A673 (cell line): ENCODE measurements around the gene OR5AU1. TPM values are rescaled to one million over a fixed set of nuclear protein-coding genes. Genes with fewer than 3 reads are reported as not detected.

Source experiments
- BruUV-seq: library from RNA; stranded (reverse); fragments of 400-500 nt; replicated peaks from 2 replicates; lab custom pipeline; 2021; lab: Mats Ljungman, UMichigan
- CTCF ChIA-PET: fragments of 300-600 bp; sonication (Branson Sonifier 250); formaldehyde crosslinking; loops from one replicate; lab custom pipeline; 2022; ENCODE audit warnings: antibody characterized with exemption; lab: Charles Lee
- POLR2A ChIA-PET: fragments of 300-600 bp; sonication (Branson Sonifier 250); formaldehyde crosslinking; loops from one replicate; lab custom pipeline; 2022; ENCODE audit warnings: antibody characterized with exemption; ENCODE audit not compliant: low non-redundant PET; lab: Charles Lee
- DNase-seq: peaks from one replicate; pipeline ENCODE4 v3.0.0-alpha.2; 2015; ENCODE audit warnings: low spot score
- H3K27ac ChIP-seq: fragments of 200-600 bp; sonication (generic); 2 replicates; pipeline ENCODE4 v1.5.1; 2016; ENCODE audit warnings: mixed run types, low read depth, mild to moderate bottlenecking, mixed read lengths, antibody characterized with exemption, low read length; ENCODE audit not compliant: poor library complexity, severe bottlenecking
- H3K27me3 ChIP-seq: fragments of 200-600 bp; sonication (generic); replicated peaks from 2 replicates; pipeline ENCODE4 v1.6.1; 2017; ENCODE audit warnings: mixed run types, low read depth, mild to moderate bottlenecking, mixed read lengths, antibody characterized with exemption, low read length; ENCODE audit not compliant: insufficient read depth, poor library complexity
- H3K36me3 ChIP-seq: fragments of 200-600 bp; sonication (generic); 2 replicates; pipeline ENCODE4 v1.6.1; 2016; ENCODE audit warnings: mixed run types, mild to moderate bottlenecking, mixed read lengths, antibody characterized with exemption, low read length; ENCODE audit not compliant: insufficient read depth, poor library complexity, severe bottlenecking
- H3K4me1 ChIP-seq: fragments of 200-600 bp; sonication (generic); 2 replicates; pipeline ENCODE4 v1.6.1; 2017; ENCODE audit warnings: mixed run types, mild to moderate bottlenecking, mixed read lengths, antibody characterized with exemption, low read length; ENCODE audit not compliant: insufficient read depth, poor library complexity, severe bottlenecking
- H3K4me3 ChIP-seq: fragments of 200-600 bp; sonication (generic); 2 replicates; pipeline ENCODE4 v1.5.1; 2016; ENCODE audit warnings: low read depth, mixed run types, mild to moderate bottlenecking, mixed read lengths, low read length; ENCODE audit not compliant: poor library complexity, severe bottlenecking
- H3K9me3 ChIP-seq: fragments of 200-600 bp; sonication (generic); 2 replicates; pipeline ENCODE4 v1.6.1; 2016; ENCODE audit warnings: mixed run types, low read depth, mild to moderate bottlenecking, mixed read lengths, antibody characterized with exemption, low read length; ENCODE audit not compliant: poor library complexity, severe bottlenecking
- EZH2 ChIP-seq: fragments of 200-600 bp; sonication (generic); IDR thresholded peaks from 2 replicates; pipeline ENCODE4 v1.6.1; 2017; ENCODE audit warnings: borderline replicate concordance, low read depth, mild to moderate bottlenecking, mixed read lengths, antibody characterized with exemption, low read length; ENCODE audit not compliant: poor library complexity, severe bottlenecking
- intact Hi-C: fragments of 100-400 bp; cut with micrococcal nuclease; formaldehyde crosslinking; loops from one replicate; pipeline ENCODE4 v1.10.0; 2022; ENCODE audit not compliant: unreplicated experiment
- total RNA-seq: library from RNA; stranded (reverse); gene quantifications from 2 replicates; pipeline ENCODE4 v1.2.3, GENCODE V29; 2021
- TF ChIP-seq, protein P1 (sequence below): fragments of 300-800, 200-600 bp; sonication (generic); conservative IDR thresholded peaks from 2 replicates; pipeline ENCODE4 v1.5.1; 2017; ENCODE audit warnings: low read depth, mild to moderate bottlenecking, antibody characterized with exemption, low read length, moderate library complexity, mixed read lengths

The OR5AU1 gene
- total RNA-seq, 1 experiment from 2014 or later, result not detected

DNA sequence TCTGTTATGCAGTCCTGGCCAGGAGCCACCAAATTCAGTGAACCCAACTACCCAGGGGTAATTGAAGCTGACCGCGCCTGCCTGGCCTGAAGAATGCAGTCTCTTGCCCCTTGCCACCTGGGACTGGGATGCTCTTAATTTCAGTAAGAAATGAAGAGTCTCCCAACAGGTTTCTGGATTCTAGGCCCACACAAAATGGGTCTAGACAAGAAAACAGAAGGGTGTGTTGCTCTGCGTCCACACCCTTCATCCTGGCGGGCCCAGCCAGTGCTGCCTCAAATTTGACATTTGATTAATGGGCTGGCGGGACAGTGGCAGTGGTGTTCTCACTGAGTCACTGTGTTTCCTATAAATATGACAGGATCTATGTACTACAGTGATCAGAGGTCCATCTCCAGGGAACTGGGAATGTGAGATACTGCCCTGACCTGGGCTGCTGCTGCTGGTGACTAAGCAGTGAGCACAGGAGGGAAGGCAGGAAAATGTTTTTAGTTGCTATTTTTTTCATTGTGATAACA is 48.5 kb downstream of the OR5AU1 start:
- H3K4me1 ChIP-seq, result peaks cover 25% of the 10 kb centered on the region
- no peak for DNase-seq
- H3K27me3 ChIP-seq, result no peaks in the 10 kb centered on the region
- H3K36me3 ChIP-seq, result no peaks in the 10 kb centered on the region
- ChIA-PET POLR2A (no interaction called here), CTCF (no interaction called here)
- TF ChIP-seq, protein P1, sequence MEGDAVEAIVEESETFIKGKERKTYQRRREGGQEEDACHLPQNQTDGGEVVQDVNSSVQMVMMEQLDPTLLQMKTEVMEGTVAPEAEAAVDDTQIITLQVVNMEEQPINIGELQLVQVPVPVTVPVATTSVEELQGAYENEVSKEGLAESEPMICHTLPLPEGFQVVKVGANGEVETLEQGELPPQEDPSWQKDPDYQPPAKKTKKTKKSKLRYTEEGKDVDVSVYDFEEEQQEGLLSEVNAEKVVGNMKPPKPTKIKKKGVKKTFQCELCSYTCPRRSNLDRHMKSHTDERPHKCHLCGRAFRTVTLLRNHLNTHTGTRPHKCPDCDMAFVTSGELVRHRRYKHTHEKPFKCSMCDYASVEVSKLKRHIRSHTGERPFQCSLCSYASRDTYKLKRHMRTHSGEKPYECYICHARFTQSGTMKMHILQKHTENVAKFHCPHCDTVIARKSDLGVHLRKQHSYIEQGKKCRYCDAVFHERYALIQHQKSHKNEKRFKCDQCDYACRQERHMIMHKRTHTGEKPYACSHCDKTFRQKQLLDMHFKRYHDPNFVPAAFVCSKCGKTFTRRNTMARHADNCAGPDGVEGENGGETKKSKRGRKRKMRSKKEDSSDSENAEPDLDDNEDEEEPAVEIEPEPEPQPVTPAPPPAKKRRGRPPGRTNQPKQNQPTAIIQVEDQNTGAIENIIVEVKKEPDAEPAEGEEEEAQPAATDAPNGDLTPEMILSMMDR, result no peak
- no peak for TF ChIP-seq EZH2
- peak overlapping the region; percentile 62 for H3K27ac ChIP-seq
- intact Hi-C loops, result loop anchor here (5.0 kb wide), 1 partner anchor 250 kb away; no protein-coding TSS in a partner anchor
- BruUV-seq, result no TSS peak
- H3K9me3 ChIP-seq, result no peaks in the 10 kb centered on the region
- no peak overlapping the region for H3K4me3 ChIP-seq

DNA sequence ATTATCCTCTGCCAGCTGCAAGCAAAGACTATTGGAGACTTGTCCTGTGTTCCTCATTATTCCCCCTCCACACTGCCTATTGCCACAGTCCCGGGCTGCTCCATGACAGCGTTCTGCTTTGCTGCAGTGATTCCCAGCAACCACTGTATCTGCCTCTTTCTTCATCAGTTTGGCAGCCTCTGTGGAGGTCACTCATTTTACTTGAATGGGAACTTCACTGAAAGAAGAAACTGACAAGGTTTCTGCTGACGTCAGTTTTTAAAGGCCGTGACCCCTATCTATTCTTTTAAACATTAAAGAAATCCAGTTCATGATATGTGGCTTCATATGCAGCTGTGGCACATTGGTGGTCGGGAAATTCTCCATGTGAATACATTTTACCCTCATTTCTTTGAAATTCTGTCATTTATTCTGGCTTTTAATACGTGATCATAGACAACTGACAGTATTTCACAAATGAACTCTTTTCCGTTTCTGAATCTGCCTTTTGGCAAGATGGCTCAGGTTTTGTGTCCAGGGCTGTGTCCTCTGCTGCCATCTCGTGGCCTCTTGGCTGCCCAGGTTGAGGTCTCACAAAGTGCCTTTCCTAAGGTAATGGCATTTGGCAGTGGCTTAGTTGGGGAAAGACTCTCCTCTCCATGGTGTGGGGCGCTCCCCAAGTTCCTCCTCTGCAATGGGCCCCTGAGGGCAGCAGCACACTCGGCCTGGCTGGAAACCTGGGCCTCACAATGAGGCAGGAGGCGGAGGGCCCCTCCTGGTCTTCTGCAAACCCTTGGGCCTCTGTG is 49.2 kb downstream of the OR5AU1 start:
- peaks cover 27% of the 10 kb centered on the region for H3K4me1 ChIP-seq
- DNase-seq, result peak; percentile 87
- TF ChIP-seq, protein P1, result peak; percentile 97
- no peak for TF ChIP-seq EZH2
- intact Hi-C loops, result loop anchor here (5.0 kb wide), 1 partner anchor 249 kb away; no protein-coding TSS in a partner anchor
- POLR2A ChIA-PET, result no interaction called here
- H3K27ac ChIP-seq, result peak overlapping the region; percentile 62
- no peaks in the 10 kb centered on the region for H3K27me3 ChIP-seq
- CTCF ChIA-PET, result interaction anchor here (3.9 kb wide), 1 partner anchor 91 kb away, joined by 55 read pairs; no protein-coding TSS in a partner anchor
- H3K36me3 ChIP-seq, result no peaks in the 10 kb centered on the region
- no TSS peak for BruUV-seq
- no peak overlapping the region for H3K4me3 ChIP-seq
- no peaks in the 10 kb centered on the region for H3K9me3 ChIP-seq

DNA sequence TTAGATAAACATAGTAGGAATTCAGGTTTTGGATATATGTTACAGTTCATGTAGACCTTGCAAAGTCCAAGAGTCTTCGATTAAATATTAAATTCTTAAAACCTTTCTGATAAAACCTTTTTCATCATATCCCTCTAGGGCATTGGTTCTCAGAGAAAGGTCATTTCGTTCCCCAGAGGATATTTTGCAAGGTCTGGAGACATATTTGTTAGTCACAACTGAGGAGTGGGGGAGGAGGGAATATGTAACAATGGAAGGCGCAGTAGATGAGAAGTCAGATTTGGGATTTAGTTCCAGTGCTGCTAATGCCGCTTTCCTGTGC is 49.7 kb downstream of the OR5AU1 start:
- DNase-seq, result peak; percentile 63
- H3K9me3 ChIP-seq, result no peaks in the 10 kb centered on the region
- no peaks in the 10 kb centered on the region for H3K36me3 ChIP-seq
- BruUV-seq, result no TSS peak
- intact Hi-C loops, result loop anchor here (5.0 kb wide), 1 partner anchor 249 kb away; no protein-coding TSS in a partner anchor
- no peak overlapping the region for H3K4me3 ChIP-seq
- POLR2A ChIA-PET, result no interaction called here
- H3K27ac ChIP-seq, result peak overlapping the region; percentile 62
- TF ChIP-seq, protein P1, result no peak
- no peak for TF ChIP-seq EZH2
- CTCF ChIA-PET, result interaction anchor here (2.5 to 3.9 kb wide), 2 partner anchors 14 to 91 kb away, joined by 21 to 55 read pairs; no protein-coding TSS in a partner anchor
- peaks cover 27% of the 10 kb centered on the region for H3K4me1 ChIP-seq
- H3K27me3 ChIP-seq, result no peaks in the 10 kb centered on the region
